WTC11 (cell line): Measurements from ENCODE around the gene ANKRD11. TPM values are rescaled to one million over a fixed set of nuclear protein-coding genes. Genes with fewer than 3 reads are reported as not detected.

Experiments used
- ATAC-seq: fragments of 200-7000 bp; cut with Tn5 transposase; 2 replicates; pipeline ENCODE4 v1.10.0; 2021; ENCODE audit warnings: mild to moderate bottlenecking, moderate library complexity
- CTCF ChIA-PET: fragments of 300-600 bp; sonication (Branson Sonifier 250); formaldehyde crosslinking; loops from one replicate; lab custom pipeline; 2021; ENCODE audit warnings: antibody characterized with exemption; lab: Charles Lee
- POLR2A ChIA-PET: fragments of 350-600 bp; sonication (Branson Sonifier 250); formaldehyde crosslinking; loops from one replicate; lab custom pipeline; 2021; ENCODE audit warnings: antibody characterized with exemption; lab: Charles Lee
- DNase-seq: peaks from one replicate; pipeline ENCODE4 v3.0.0; 2021; ENCODE audit warnings: low spot score
- H3K27ac Mint-ChIP-seq: 2 replicates; pipeline ENCODE4 v1.8.0; 2021; ENCODE audit warnings: mixed read lengths
- H3K27me3 Mint-ChIP-seq: 2 replicates; pipeline ENCODE4 v1.8.0; 2021; ENCODE audit warnings: low read depth, mild to moderate bottlenecking, moderate library complexity, mixed read lengths
- H3K36me3 Mint-ChIP-seq: 2 replicates; pipeline ENCODE4 v1.8.0; 2021; ENCODE audit warnings: mixed read lengths
- H3K4me1 Mint-ChIP-seq: 2 replicates; pipeline ENCODE4 v1.8.0; 2022; ENCODE audit warnings: mixed read lengths
- H3K4me3 Mint-ChIP-seq: 2 replicates; pipeline ENCODE4 v1.8.0; 2021; ENCODE audit warnings: mild to moderate bottlenecking, moderate library complexity, mixed read lengths
- H3K9me3 Mint-ChIP-seq: 2 replicates; pipeline ENCODE4 v1.8.0; 2021; ENCODE audit warnings: mixed read lengths
- ATF1 ChIP-seq: sonication (generic); formaldehyde crosslinking; IDR thresholded peaks from 2 replicates; pipeline ENCODE4 v1.8.1; 2023; ENCODE audit warnings: mild to moderate bottlenecking, moderate library complexity, missing genetic modification reagents
- CBFB ChIP-seq: sonication (generic); formaldehyde crosslinking; IDR thresholded peaks from 2 replicates; pipeline ENCODE4 v1.8.1; 2022; ENCODE audit warnings: mild to moderate bottlenecking, low read depth, missing genetic modification reagents
- CREM ChIP-seq: sonication (generic); formaldehyde crosslinking; IDR thresholded peaks from 2 replicates; pipeline ENCODE4 v1.8.1; 2022; ENCODE audit warnings: mild to moderate bottlenecking, missing genetic modification reagents, moderate library complexity
- FOXJ3 ChIP-seq: sonication (generic); formaldehyde crosslinking; IDR thresholded peaks from 2 replicates; pipeline ENCODE4 v1.9.0; 2021; ENCODE audit warnings: missing genetic modification reagents, mild to moderate bottlenecking, borderline replicate concordance
- GRHL2 ChIP-seq: fragments of 250-450 bp; sonication (Bioruptor Pico); IDR thresholded peaks from 2 replicates; pipeline ENCODE4 v1.8.0; 2022; ENCODE audit warnings: mild to moderate bottlenecking, moderate library complexity; ENCODE audit not compliant: insufficient replicate concordance, severe bottlenecking
- JAZF1 ChIP-seq: fragments of 250-450 bp; sonication (Bioruptor Pico); IDR thresholded peaks from 2 replicates; pipeline ENCODE4 v1.9.0; 2021; ENCODE audit warnings: moderate library complexity, mild to moderate bottlenecking, inconsistent platforms
- NFATC4 ChIP-seq: fragments of 250-450 bp; sonication (Bioruptor Pico); IDR thresholded peaks from 2 replicates; pipeline ENCODE4 v1.9.0; 2021; ENCODE audit warnings: mild to moderate bottlenecking
- NFE2L1 ChIP-seq: sonication (generic); formaldehyde crosslinking; IDR thresholded peaks from 2 replicates; pipeline ENCODE4 v1.8.1; 2023; ENCODE audit warnings: missing genetic modification reagents
- NFYB ChIP-seq: sonication (generic); formaldehyde crosslinking; conservative IDR thresholded peaks from 2 replicates; pipeline ENCODE4 v1.8.0; 2022; ENCODE audit warnings: low read depth, missing genetic modification reagents
- PRRX2 ChIP-seq: fragments of 250-450 bp; sonication (Bioruptor Pico); IDR thresholded peaks from 2 replicates; pipeline ENCODE4 v1.8.0; 2021; ENCODE audit warnings: mild to moderate bottlenecking
- RORB ChIP-seq: fragments of 250-450 bp; sonication (Bioruptor Pico); IDR thresholded peaks from 2 replicates; pipeline ENCODE4 v1.9.0; 2021; ENCODE audit warnings: mild to moderate bottlenecking
- TEAD1 ChIP-seq: sonication (generic); formaldehyde crosslinking; IDR thresholded peaks from 2 replicates; pipeline ENCODE4 v1.8.0; 2022; ENCODE audit warnings: mild to moderate bottlenecking, missing genetic modification reagents
- ZNF121 ChIP-seq: sonication (generic); formaldehyde crosslinking; IDR thresholded peaks from 2 replicates; pipeline ENCODE4 v1.8.0; 2023; ENCODE audit warnings: missing genetic modification reagents
- ZNF138 ChIP-seq: sonication (generic); formaldehyde crosslinking; conservative IDR thresholded peaks from 2 replicates; pipeline ENCODE4 v1.8.1; 2022; ENCODE audit warnings: mild to moderate bottlenecking, moderate library complexity, missing genetic modification reagents
- total RNA-seq: library from RNA; stranded (reverse); gene quantifications from 3 replicates; pipeline ENCODE4 v1.2.3, GENCODE V29; 2021
- TF ChIP-seq, protein P1 (sequence below): sonication (generic); formaldehyde crosslinking; IDR thresholded peaks from 2 replicates; pipeline ENCODE4 v1.8.1; 2022; ENCODE audit warnings: missing genetic modification reagents, borderline replicate concordance
- TF ChIP-seq, protein P2 (sequence below): fragments of 250-450 bp; sonication (Bioruptor Pico); IDR thresholded peaks from 2 replicates; pipeline ENCODE4 v1.9.0; 2021; ENCODE audit warnings: moderate library complexity, mild to moderate bottlenecking, inconsistent platforms, borderline replicate concordance
- TF ChIP-seq, protein P3 (sequence below): sonication (generic); formaldehyde crosslinking; IDR thresholded peaks from 2 replicates; pipeline ENCODE4 v1.8.0; 2022; ENCODE audit warnings: mild to moderate bottlenecking, missing genetic modification reagents
- TF ChIP-seq, protein P4 (sequence below): sonication (generic); formaldehyde crosslinking; IDR thresholded peaks from 2 replicates; pipeline ENCODE4 v1.8.0; 2022; ENCODE audit warnings: mild to moderate bottlenecking, missing genetic modification reagents
- TF ChIP-seq, protein P5 (sequence below): sonication (generic); formaldehyde crosslinking; IDR thresholded peaks from 2 replicates; pipeline ENCODE4 v1.8.0; 2023; ENCODE audit warnings: mild to moderate bottlenecking, missing genetic modification reagents
- TF ChIP-seq, protein P6 (sequence below): fragments of 250-450 bp; sonication (Bioruptor Pico); conservative IDR thresholded peaks from 2 replicates; pipeline ENCODE4 v1.9.0; 2021; ENCODE audit warnings: mild to moderate bottlenecking
- TF ChIP-seq, protein P7 (sequence below): fragments of 200-600 bp; IDR thresholded peaks from 2 replicates; pipeline ENCODE4 v1.8.0; 2022; ENCODE audit warnings: antibody characterized with exemption

ANKRD11 gene
- total RNA-seq, 1 experiment from 2014 or later, result 184 TPM

DNA sequence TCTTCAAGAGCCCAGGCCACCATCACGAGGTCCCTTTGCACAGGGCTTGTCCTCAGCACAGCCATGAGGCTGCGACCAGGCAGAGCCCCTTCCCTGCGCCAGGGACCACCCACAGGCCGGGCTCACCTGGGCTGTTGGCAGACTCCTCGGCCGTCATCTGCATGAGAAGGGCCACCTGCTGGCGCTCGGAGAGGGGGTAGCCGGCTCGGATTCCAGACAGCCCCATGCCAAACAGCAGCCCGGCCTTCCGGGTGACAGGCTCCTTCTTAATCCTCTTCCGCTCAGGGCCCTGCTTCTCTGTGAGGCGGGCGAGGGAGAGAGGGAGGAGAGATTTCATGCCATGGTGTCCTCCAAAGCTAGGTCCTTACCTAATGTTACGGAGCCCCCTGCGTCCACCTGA lies 199.5 kb downstream of the ANKRD11 start (continued):
- TF ChIP-seq, protein P1, sequence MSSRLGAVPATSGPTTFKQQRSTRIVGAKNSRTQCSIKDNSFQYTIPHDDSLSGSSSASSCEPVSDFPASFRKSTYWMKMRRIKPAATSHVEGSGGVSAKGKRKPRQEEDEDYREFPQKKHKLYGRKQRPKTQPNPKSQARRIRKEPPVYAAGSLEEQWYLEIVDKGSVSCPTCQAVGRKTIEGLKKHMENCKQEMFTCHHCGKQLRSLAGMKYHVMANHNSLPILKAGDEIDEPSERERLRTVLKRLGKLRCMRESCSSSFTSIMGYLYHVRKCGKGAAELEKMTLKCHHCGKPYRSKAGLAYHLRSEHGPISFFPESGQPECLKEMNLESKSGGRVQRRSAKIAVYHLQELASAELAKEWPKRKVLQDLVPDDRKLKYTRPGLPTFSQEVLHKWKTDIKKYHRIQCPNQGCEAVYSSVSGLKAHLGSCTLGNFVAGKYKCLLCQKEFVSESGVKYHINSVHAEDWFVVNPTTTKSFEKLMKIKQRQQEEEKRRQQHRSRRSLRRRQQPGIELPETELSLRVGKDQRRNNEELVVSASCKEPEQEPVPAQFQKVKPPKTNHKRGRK (CRISPR knock-in tag), result no peak
- no peak for TF ChIP-seq NFATC4
- TF ChIP-seq, protein P2, sequence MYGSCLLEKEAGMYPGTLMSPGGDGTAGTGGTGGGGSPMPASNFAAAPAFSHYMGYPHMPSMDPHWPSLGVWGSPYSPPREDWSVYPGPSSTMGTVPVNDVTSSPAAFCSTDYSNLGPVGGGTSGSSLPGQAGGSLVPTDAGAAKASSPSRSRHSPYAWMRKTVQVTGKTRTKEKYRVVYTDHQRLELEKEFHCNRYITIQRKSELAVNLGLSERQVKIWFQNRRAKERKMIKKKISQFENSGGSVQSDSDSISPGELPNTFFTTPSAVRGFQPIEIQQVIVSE (CRISPR knock-in tag), result no peak
- no peak for TF ChIP-seq ATF1 (CRISPR knock-in tag)
- TF ChIP-seq, protein P3, sequence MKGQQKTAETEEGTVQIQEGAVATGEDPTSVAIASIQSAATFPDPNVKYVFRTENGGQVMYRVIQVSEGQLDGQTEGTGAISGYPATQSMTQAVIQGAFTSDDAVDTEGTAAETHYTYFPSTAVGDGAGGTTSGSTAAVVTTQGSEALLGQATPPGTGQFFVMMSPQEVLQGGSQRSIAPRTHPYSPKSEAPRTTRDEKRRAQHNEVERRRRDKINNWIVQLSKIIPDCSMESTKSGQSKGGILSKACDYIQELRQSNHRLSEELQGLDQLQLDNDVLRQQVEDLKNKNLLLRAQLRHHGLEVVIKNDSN, result no peak
- TF ChIP-seq CBFB (CRISPR knock-in tag), result no peak
- TF ChIP-seq ZNF138 (CRISPR knock-in tag), result no peak
- TF ChIP-seq ZNF121 (CRISPR knock-in tag), result peak; percentile 22; the same call in 1 of the 2 replicates
- TF ChIP-seq TEAD1 (CRISPR knock-in tag), result peak; percentile 89; the same call in 1 of the 2 replicates
- TF ChIP-seq NFE2L1 (CRISPR knock-in tag), result 0 out of 2 replicates have a peak, but pooled peaks have one; percentile 14
- TF ChIP-seq, protein P4, sequence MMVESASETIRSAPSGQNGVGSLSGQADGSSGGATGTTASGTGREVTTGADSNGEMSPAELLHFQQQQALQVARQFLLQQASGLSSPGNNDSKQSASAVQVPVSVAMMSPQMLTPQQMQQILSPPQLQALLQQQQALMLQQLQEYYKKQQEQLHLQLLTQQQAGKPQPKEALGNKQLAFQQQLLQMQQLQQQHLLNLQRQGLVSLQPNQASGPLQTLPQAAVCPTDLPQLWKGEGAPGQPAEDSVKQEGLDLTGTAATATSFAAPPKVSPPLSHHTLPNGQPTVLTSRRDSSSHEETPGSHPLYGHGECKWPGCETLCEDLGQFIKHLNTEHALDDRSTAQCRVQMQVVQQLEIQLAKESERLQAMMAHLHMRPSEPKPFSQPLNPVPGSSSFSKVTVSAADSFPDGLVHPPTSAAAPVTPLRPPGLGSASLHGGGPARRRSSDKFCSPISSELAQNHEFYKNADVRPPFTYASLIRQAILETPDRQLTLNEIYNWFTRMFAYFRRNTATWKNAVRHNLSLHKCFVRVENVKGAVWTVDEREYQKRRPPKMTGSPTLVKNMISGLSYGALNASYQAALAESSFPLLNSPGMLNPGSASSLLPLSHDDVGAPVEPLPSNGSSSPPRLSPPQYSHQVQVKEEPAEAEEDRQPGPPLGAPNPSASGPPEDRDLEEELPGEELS (CRISPR knock-in tag), result 0 out of 2 replicates have a peak, but pooled peaks have one; percentile 26
- TF ChIP-seq GRHL2 (CRISPR knock-in tag), result no peak
- 0 out of 2 replicates have a peak, but pooled peaks have one; percentile 51 for TF ChIP-seq CREM
- TF ChIP-seq RORB (CRISPR knock-in tag), result no peak
- no peak for TF ChIP-seq NFYB (CRISPR knock-in tag)
- TF ChIP-seq, protein P5, sequence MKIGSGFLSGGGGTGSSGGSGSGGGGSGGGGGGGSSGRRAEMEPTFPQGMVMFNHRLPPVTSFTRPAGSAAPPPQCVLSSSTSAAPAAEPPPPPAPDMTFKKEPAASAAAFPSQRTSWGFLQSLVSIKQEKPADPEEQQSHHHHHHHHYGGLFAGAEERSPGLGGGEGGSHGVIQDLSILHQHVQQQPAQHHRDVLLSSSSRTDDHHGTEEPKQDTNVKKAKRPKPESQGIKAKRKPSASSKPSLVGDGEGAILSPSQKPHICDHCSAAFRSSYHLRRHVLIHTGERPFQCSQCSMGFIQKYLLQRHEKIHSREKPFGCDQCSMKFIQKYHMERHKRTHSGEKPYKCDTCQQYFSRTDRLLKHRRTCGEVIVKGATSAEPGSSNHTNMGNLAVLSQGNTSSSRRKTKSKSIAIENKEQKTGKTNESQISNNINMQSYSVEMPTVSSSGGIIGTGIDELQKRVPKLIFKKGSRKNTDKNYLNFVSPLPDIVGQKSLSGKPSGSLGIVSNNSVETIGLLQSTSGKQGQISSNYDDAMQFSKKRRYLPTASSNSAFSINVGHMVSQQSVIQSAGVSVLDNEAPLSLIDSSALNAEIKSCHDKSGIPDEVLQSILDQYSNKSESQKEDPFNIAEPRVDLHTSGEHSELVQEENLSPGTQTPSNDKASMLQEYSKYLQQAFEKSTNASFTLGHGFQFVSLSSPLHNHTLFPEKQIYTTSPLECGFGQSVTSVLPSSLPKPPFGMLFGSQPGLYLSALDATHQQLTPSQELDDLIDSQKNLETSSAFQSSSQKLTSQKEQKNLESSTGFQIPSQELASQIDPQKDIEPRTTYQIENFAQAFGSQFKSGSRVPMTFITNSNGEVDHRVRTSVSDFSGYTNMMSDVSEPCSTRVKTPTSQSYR (CRISPR knock-in tag), result peak; percentile 69; the same call in 1 of the 2 replicates
- TF ChIP-seq, protein P6, sequence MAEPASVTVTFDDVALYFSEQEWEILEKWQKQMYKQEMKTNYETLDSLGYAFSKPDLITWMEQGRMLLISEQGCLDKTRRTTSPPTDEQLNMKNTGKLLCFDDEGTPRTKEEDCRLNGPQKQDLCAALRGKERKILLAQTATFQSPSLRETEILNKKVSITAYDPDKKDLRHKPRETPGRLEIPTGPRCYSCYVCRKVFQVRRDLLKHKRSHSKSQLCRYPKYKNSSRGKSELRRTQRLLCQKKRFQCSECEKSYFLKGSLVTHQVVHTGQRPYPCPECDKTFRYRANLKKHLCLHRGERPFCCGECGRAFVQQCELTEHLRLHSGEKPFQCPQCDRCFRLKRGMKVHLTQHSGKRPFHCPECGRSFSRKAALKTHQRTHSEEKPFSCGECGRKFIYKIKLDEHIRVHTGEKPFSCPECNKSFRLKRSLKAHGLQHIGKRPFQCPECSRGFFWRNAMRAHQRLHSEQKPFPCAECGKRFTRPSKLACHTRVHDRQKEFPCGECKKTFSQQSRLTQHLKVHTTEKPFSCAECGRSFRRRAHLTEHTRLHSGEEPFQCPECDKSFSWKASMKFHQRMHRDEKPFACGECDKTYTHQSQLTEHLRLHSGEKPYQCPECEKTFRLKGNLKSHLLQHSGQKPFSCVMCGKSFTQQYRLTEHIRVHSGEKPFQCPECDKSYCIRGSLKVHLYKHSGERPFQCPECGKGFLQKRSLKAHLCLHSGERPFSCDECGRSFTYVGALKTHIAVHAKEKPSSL (CRISPR knock-in tag), result no peak

DNA sequence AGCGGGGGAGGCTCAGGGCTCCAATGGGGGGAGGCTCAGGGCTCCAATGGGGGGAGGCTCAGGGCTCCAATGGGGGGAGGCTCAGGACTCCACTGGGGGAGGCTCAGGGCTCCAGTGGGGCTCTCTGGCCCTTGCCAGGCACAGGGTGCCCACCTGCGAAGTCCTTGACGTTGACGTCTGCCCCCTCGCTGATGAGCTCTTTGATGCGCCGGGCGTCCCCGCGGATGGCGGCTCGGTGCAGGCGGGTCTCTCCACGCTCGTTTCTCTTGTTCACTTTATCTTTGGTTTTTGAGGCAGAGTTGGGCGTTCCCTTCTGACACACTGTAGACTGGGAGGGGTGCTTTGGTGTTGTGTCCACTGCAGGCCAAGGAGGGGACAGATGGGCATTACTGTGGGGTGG lies 199.9 kb downstream of the ANKRD11 start:
- no peaks in the 10 kb centered on the region for H3K9me3 Mint-ChIP-seq
- DNase-seq (no peak), ATAC-seq (no peak)
- H3K4me1 Mint-ChIP-seq, result peaks cover 52% of the 10 kb centered on the region
- H3K4me3 Mint-ChIP-seq, result peak overlapping the region; percentile 47
- CTCF ChIA-PET, result interaction anchor here (1.0 to 8.2 kb wide), 5 partner anchors 18 to 104 kb away, joined by 3 to 89 read pairs (median 3); no protein-coding TSS in a partner anchor
- H3K36me3 Mint-ChIP-seq, result peaks cover 19% of the 10 kb centered on the region
- no peaks in the 10 kb centered on the region for H3K27me3 Mint-ChIP-seq
- peak overlapping the region; percentile 99 for H3K27ac Mint-ChIP-seq
- POLR2A ChIA-PET, result no interaction called here
- TF ChIP-seq JAZF1 (no peak), TEAD1 (CRISPR knock-in tag) (no peak), FOXJ3 (no peak), RORB (CRISPR knock-in tag) (no peak), NFATC4 (no peak), PRRX2 (CRISPR knock-in tag) (no peak)
- TF ChIP-seq, protein P6 (CRISPR knock-in tag), result no peak
- TF ChIP-seq, protein P7, sequence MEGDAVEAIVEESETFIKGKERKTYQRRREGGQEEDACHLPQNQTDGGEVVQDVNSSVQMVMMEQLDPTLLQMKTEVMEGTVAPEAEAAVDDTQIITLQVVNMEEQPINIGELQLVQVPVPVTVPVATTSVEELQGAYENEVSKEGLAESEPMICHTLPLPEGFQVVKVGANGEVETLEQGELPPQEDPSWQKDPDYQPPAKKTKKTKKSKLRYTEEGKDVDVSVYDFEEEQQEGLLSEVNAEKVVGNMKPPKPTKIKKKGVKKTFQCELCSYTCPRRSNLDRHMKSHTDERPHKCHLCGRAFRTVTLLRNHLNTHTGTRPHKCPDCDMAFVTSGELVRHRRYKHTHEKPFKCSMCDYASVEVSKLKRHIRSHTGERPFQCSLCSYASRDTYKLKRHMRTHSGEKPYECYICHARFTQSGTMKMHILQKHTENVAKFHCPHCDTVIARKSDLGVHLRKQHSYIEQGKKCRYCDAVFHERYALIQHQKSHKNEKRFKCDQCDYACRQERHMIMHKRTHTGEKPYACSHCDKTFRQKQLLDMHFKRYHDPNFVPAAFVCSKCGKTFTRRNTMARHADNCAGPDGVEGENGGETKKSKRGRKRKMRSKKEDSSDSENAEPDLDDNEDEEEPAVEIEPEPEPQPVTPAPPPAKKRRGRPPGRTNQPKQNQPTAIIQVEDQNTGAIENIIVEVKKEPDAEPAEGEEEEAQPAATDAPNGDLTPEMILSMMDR, result no peak
